GM12874 (cell line): Measurements from ENCODE around the gene LNX1.

Source experiments
- CTCF ChIP-seq: IDR thresholded peaks from 2 replicates; pipeline ENCODE4 v1.5.1; 2011; ENCODE audit warnings: low read depth, mild to moderate bottlenecking, control low read depth, low read length, moderate library complexity; ENCODE audit not compliant: insufficient read depth

The LNX1 gene

GRCh38 chr4:53593765-53594164, 2.5 kb upstream of the LNX1 start:
- no peak for TF ChIP-seq CTCF

DNA sequence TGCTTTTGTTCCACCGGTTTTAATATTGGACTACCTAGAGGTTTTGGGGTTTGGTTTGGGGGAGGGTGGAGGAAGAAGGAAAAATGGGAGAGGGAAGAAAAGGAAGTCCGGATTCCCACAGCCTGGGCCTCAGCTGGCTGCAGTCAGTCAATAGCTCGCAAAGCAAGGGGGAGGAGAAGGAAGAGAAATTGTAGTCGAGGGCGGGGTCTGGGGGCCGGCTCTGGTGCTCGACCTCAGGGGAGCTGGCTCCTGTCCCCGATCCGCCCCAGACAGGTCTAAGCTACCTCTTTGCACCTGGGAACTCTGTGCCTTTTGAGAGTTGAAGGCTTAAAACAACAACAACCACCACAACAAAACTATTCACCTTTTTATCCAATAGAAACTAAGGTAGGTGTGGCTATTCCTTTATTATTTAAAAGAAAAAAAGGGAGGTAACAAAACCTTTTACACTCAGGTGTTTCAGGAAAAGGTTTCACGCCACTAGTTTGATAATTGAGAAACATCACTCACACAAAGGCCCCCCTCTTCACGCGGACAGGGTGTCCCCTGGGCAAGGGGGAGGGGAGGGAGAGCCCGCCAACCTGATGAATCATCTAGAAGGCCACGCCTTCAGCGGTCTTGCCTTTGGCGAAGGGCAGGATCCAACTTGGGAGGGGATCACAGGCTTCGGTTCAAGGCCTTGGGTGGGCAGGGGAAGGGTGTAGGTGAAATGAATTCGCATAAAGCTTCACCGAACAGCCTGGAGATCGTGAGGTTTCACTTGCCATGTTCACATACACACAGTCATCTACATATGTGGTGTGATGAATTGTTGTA, 1.6 kb upstream of the LNX1 start:
- TF ChIP-seq CTCF = no peak

- no peak for TF ChIP-seq CTCF
Measured at GRCh38 chr4:53592122-53592521, 836 bp upstream of the LNX1 start.

- no peak for TF ChIP-seq CTCF
Measured at GRCh38 chr4:53590187-53590586, 1.1 kb downstream of the LNX1 start.

DNA sequence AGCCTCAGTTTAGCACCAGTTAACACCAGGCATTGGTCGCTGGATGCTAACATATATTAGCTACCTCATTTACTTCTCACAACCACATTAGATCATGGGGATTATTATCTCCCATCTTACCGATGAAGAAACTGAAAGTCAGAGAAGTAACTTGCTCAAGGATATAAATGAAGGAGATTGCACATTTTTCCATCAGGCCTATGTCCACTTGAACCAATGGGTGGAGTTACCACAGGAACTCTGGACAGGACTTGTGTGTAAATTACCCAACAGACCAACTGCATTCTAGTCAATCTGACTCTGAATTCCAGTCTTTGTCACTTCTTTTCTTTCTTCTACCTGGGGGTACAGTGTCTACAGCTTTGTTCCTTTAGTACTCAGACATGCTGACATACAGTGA, 1.8 kb downstream of the LNX1 start:
- no peak for TF ChIP-seq CTCF

DNA sequence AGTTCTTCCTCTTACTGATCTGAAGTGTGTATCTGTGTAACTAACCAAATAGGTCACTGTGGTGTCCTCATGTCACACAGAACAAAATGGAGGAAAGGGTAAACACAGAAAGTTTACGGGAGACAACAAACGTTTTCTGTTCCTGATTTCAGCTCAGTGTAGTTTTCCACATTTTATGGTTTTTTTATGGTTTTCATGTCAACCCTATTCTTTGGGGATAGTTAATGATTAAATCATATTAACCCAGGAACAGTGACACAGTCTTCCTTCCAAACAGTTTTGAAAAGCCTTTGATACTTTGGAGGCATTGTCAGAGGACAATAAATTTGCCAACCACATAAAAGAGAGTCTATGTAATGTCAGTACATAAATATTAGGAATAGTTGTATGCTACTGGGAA, 4.2 kb downstream of the LNX1 start:
- no peak for TF ChIP-seq CTCF

GRCh38 chr4:53586121-53586816, 5.0 kb downstream of the LNX1 start:
- no peak for TF ChIP-seq CTCF
